Activated T-cell treated with anti-CD3 and anti-CD28 coated beads for 4 hours (primary cell): ENCODE measurements around the gene USP20.

ENCODE experiments used
- DNase-seq: peaks from one replicate; pipeline ENCODE4 v3.0.0-alpha.2; 2020

The USP20 gene

DNA sequence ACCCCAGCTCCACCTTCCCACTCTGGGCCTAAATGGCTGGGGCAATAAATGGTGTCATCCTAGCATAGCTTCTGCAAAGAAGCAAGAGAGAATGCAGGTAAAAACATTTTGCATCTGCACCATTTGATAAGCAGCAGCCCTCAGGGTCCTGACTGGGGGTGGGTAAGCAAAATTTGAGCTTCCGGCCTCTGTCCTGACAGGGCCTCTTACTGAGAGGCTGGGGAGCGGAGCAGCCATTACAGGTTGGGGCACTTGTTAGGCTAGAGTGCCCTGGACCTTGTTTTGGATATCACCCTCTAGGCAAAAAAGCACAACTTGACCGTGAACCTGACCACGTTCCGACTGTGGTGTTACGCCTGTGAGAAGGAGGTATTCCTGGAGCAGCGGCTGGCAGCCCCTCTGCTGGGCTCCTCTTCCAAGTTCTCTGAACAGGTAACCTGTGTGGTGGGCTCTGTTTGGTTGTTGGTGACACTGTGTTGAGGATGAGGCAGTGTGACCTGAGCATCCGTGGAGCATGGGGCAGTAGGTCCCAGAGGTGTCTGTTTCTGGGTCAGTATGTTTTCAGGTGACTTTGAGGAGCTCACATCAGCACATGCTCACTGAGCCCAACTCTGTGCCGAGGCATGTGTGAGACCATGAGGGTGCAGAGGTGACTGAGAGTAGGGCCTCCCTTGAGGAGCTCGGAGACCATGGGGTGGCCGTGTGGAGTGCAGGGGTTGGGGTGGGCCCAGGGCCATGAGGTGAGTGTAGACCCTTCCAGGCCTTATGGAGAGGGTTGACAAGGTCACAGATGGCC, 23.1 kb downstream of the USP20 start:
- no peak for DNase-seq

DNA sequence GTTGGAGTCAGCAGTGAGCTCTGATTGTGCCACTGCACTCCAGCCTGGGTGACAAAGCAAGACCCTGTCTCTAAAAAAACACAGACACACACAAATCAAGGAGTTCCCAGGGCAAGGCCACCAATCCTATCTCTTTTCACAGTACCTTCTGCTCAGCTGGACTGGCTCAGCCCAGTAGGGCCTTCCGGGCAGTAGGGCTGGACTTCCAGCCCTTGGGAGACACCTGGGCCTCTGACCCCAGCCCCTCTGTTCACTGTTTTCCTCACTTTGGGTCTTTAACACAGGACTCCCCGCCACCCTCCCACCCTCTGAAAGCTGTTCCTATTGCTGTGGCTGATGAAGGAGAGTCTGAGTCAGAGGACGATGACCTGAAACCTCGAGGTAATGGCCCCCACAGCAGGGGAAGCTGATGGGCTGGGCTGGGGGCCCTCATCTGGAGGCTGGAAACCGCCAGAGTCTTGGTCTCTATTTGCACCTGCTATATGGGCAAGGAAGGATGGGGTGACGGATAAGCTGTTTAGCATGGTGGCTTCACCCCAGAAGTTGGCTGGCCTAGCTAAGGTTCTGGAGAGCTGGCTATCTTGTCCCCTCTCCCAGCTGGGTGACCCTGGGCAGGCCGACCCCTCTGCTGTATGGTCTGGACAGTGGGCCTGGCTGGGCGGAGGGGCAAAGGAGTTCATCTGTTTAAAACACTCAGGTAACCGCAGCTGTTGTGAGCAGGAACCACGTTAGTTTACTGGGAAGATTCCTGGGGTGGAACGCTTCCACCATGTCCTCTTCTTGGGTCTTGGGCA, 25.6 kb downstream of the USP20 start:
- no peak for DNase-seq

DNA sequence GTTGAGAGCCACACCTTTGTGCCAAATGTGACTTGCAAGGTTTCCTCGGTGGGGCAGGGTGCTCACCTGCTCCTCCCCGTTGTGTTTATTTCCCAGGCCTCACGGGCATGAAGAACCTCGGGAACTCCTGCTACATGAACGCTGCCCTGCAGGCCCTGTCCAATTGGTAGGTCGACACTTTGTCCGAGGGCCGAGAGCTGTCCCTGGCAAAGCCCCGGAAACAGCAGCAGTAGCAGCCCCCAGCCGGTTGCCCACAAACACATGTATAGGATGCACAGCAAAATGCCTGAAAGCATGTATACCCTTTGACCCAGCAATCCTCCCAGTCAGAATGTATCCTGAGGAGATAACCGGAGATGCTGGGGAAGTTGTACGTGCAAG, 26.2 kb downstream of the USP20 start:
- no peak for DNase-seq

DNA sequence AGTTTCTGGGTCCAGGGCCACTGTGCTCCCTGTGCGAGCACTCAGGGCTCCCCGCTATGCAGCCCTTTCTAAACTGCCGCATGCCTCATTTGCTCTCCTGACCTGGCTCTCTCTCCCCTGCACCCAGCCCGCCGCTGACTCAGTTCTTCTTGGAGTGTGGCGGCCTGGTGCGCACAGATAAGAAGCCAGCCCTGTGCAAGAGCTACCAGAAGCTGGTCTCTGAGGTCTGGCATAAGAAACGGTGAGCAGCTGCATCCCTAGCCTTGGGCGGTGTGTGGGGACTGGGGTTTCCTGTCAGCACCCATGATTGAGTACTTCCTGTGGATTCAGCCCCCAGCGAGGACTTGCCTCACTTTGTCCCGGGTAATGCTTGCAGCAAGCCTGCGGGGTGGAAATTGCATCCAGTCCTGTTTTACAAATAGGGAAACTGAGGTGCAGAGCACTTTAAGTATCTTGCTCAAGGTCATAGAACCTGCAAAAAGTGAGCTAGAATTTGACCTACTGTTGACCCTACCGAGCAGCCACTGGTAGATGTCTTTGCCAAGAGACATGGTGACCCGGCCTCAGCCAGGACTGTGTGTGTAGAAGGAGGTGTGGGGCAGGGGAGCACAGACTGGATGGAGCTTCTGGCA, 27.9 kb downstream of the USP20 start:
- peak; percentile 42 for DNase-seq

DNA sequence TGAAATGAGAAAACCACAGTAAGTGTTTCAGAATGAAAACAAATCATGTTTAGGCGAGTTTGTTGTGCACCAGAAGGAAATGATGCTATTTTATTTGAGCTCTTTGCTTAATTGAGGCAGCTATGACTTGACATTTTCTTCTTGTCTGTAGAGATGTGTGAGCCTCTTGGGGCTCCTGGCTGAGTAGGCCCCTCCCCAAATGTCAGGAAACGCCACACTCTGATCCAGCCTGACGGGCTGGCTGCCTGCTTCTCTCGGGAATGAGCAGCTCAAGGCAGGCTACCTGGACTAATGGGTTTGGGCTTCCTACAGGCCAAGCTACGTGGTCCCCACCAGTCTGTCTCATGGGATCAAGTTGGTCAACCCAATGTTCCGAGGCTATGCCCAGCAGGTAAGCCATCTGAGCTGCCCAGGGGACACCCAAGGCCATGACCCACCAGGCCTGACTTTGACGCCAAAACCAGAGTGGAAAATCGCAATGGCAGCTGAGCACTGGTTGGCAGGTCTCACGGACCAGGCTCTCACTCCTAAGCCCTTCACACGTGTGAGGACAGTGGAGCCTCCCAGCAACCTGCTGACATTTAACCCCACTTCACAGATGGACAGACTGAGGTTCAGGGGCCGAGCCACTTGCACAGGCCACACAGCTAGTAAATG, 29.9 kb downstream of the USP20 start:
- no peak for DNase-seq

DNA sequence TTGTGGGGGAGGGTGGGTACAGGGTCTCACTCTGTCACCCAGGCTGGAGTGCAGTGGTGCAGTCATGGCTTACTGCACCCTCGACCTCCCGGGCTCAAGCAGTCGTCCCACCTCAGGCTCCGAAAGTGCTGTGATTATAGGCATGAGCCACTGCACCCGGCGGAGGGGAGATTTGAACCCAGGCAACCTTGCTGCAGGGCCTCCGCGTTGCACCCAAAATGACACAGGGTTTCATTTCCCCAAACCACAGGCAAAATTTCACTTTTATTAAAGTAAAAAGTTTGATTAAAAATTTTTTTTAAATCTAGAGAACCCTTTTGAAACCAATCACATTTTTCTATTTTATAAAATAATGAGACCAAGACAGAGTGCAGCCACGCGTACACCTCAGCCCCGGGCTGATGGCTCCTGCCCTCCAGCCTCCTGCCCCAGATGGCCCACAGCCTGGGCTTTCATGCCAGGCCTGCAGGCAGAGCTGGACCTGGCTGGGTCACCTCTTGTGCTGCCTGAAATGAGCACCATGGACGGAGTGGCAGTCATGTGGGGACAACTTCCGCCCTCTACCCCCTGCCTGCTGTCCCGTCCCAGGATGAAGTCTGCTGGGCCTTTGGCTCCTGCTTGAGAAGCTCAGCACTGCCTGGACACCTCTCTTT, 30.5 kb downstream of the USP20 start:
- no peak for DNase-seq

- DNase-seq, result no peak
These were observed 31.3 kb downstream of the USP20 start for GRCh38 chr9:129866394-129867135.

DNA sequence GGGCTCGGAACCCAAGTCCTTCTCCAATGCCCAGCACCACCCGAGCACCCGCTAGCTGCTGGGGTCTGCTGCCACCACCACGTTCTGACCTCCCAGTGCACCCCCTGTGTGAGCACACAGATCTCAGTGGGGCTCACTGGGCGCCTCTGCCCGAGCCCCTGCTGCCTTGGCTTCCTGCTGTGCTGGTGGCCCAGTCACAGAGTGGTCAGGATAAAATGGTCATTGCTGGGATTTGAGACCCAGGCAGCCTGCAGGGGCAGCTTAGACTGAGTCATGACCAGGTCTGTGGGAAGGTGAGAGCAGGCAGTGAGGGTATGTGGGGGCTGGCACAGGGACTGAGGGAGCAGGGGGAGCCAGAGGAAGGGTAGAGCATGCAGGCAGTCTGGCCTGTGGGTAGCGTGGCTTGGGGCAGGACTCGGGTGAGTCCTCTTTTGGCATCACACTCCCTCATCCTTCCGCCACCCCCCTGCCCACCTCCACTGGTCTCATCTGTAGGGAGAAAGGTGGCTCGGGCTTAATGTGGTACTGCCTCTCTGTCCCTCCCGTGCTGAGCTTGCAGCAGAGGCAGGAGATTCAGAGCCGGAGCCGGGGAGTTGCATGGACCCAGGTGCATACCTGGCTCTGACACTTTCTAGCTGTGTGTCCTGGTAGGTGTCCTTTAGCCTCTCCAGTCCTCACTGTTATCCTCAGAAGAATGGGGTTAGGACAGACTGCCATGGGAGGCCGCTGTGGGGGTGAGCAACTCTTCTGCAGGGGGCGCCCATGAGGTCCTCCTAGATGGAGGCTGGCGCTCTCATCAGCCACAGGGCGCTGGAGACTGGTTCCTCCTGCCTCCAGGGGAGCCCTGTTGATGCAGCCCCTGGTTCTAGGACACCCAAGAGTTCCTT, 32.1 kb downstream of the USP20 start:
- no peak for DNase-seq

GRCh38 chr9:129868023-129868871, 33.0 kb downstream of the USP20 start:
- no peak for DNase-seq

DNA sequence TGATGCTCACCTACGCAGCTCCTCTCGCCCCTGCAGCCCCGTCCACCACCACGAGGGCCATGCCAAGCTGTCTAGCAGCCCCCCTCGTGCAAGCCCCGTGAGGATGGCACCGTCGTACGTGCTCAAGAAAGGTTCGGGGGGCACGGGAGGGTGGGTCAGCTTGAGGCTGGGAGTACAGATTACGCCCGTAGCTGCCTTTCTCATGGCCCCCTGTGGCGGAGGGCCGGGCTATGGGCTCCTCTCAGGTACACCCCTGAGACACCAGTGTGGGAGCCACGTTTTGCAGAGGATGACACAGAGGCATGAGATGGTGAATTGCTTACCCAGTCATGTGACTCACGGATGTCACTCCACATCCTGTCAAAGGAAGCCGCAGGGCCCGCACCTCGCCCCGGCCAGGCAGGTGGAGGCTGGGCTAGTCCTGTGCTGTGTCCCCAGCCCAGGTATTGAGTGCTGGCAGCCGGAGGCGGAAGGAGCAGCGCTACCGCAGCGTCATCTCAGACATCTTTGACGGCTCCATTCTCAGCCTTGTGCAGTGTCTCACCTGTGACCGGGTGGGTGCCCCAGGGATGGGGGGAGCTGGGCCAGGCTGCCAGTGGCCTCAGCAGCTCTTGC, 33.7 kb downstream of the USP20 start:
- peak; percentile 80 for DNase-seq

DNA sequence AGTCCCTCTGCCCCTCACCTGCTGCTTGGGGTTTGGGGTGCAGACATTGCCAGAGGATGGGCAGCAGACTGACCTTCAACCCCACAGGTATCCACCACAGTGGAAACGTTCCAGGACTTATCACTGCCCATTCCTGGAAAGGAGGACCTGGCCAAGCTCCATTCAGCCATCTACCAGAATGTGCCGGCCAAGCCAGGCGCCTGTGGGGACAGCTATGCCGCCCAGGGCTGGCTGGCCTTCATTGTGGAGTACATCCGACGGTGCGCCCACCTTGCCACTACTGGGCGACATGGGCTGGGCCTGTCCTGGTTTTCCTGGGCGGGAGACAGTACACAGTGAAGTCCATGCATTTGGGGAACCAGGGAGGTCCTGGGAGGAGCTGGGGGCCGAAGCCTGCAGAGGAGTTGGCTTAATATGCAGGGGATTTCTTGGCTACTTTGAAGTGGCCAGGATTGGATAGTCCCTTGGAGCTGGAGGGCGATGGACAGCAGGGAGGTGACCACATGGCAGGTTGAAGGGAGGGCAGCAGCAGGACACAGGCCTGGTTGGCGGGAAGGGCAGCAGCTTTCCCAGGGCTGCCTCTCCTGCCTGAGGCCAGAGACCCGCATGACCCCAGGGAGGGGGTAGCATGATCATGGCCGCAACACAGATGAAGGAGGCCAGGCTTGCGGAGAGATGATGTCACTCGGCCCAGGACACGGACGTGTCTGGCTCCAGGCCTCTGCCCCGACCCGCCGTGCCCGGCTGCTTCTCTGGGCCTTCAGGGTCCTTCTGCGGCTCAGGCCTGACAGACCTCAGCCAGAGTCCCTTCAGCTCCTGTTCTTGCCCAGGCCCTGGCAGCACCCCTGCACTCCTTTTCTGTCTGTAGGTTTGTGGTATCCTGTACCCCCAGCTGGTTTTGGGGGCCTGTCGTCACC, 34.6 kb downstream of the USP20 start:
- DNase-seq, result no peak

DNA sequence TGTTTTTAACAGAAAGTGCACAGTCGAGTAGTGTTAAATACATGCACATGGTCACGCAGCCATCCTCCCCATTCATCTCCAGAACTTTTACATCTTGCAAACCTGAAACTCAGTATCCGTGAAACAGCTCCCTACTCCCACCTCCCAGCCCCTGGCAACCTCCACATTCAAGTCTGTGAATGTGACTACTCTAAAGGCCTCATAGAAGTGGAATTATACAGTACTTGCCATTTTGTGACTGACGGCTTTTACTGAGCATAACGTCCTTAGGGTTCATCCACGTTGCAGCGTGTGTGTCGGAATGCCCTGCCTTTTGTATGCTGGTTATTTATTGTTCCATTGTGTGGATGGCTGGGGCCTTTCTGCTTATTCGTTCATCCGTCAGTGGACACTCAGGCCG, 35.8 kb downstream of the USP20 start:
- no peak for DNase-seq

DNA sequence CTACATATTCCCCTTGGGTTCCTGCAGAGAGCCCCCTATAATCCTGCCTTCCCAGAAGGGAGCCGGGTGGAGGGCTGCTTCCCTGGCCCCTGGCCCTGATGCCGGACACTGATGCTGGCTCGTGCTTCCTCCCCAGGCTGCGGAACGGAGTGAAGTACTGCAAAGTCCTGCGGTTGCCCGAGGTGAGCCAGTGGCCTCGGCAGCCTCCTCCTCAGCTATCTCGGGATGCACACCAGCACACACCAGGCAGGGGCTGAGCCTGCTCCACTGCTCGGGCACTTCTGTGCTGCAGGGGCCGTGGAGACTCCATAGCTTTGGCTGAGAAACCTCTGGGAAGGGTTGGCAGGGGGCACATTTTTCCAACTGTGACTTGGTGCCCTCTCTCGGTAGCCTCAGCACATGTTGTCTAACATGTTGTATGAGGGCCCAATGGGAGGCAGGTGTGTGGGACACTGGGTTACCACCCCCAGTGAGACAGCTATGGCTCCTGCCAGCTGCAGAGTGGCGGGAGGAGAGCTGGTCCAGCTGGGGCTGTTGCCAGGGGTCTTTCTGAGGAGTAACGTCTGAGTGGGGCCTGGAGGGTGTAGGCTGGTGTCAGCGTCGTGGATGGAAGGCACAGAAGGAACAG, 38.4 kb downstream of the USP20 start:
- DNase-seq, result no peak

DNA sequence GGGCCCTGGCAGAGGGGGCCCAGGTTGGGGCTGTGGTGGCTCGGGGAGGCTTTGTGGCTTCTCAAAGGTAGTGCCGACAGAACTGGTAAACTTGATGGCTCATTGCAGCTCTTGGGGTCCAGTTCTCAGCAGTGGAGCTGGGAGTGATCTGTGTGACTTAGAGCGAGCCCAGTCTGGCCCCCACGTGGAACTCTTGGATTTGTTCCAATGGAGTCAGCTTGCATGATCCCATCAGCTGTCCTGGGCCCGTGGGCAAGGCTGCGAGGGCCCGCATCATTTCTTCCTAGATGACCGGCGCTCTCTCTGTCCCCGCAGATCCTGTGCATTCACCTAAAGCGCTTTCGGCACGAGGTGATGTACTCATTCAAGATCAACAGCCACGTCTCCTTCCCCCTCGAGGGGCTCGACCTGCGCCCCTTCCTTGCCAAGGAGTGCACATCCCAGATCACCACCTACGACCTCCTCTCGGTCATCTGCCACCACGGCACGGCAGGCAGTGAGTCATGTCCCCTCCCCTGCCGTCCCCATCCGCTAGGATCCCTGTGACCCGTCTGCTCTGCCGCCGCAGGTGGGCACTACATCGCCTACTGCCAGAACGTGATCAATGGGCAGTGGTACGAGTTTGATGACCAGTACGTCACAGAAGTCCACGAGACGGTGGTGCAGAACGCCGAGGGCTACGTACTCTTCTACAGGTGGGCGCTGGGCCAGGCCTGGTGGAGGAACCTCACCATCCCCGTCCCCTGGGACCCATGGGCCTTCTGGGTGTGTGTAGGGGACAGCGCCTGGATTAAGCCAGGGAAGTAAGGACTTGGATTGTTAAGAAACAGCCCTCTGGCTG, 39.2 kb downstream of the USP20 start:
- no peak for DNase-seq

DNA sequence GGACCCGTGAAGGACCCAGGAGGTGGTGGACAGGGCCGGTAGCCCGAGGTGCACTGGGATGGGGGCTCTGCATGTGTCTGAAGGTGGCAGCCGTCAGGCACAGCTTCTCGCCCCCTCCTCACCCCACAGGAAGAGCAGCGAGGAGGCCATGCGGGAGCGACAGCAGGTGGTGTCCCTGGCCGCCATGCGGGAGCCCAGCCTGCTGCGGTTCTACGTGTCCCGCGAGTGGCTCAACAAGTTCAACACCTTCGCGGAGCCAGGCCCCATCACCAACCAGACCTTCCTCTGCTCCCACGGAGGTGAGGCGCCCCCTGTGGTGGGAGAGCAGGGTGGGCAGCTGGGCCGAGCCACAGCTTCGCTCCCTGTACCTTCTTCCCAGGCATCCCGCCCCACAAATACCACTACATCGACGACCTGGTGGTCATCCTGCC, 39.9 kb downstream of the USP20 start:
- no peak for DNase-seq

DNA sequence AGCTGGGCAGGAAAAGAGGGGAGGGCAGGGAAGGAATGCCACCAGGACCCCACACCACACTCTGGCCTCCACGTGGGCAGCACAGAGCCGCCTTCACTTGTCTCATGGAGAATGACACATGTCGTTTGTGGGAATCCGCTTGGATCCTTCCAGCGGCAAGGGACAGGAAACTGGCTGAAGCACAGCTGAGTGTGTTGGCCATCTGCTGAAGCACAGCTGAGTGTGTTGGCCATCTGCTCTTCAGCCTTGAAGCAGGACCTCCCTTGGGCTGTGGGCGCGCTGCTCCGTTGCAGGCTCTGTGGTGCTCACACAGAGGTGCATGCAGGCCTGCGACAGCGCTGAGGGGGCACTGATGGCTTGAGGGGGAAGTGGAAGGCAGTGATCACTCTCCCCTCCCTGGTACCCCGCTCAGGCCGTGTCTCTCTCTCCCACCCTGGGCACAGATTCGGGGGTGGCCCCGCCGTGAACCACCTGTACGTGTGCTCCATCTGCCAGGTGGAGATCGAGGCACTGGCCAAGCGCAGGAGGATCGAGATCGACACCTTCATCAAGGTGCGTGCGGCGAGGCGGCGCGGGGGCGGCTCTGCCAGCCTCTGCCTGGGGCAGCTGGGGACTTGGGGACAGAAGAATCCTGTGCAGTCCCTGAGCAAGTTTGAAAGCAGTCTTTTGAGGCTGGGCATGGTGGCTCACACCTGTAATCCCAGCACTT, 40.6 kb downstream of the USP20 start:
- DNase-seq, result no peak
